ENCODE data around the gene IL23R.

The IL23R gene

DNA sequence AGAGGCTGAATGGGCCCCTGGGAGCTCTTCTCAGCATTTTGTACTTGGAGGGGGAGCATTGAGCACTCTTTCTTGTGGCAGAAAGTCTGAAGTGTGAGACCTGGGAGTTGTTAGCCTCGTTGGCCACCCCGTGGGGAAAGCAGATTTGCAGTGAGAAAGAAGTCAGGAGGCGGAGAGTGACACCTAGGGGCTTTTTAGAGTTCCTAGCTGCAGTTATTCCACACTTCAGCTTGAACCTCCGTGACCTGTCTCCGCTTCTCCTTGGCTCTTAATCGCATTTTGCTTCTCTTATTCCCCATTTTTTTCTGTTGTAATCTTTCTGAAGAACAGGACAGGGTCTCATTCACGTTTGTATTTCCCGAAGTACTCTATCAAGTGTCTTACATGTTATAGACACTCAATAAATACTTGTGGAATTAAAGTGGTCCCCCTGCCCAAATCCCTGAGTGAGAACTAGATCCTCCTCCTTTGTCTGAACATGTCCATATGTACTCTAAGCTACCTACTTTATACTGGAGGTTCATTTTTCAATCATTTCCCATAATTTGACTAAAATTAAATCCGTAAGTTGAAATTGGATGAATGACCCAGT, 17.0 kb upstream of the IL23R start:
- DNase-seq (ENCODE audit: low read depth), result peak; percentile 25

DNA sequence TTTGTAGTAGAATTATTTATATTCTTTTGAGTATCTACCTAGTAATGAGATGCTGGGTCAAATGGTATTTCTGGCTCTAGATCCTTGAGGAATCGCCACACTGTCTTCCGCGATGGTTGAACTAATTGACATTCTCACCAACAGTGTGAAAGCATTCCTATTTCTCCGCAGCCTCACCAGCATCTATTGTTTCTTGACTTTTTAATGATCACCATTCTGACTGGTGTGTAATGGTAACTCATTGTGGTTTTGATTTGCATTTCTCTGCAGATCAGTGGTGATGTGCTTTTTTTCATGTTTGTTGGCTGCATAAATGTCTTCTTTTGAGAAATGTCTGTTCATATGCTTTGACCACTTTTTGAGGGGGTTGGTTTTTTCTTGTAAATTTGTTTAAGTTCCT, 15.3 kb upstream of the IL23R start:
- DNase-seq (ENCODE audit: low read depth), result no peak

DNA sequence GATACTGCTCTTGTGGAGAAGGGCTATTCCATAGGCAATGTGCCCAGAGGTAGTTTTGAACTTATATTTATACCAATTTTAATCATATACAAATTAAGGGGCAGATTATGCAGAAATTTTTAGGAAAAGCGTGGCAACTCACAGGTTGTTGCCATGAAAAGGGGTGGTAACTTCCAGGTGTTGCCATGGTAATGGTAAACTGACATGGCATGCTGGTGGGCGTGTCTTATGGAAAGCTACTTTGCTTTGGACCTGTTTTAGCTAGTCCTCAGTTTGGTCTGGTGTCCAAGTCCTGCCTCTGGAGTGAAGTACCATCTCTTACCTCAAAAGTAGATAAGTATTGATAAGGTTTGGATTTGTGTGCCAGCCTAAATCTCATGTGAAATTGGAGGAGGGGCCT, 7.9 kb upstream of the IL23R start:
- no peak for DNase-seq (ENCODE audit: low read depth)

- DNase-seq (ENCODE audit: low read depth), result no peak
These were observed 7.0 kb upstream of the IL23R start for GRCh38 chr1:67159233-67159632.

GRCh38 chr1:67162954-67163353, 3.3 kb upstream of the IL23R start:
- no peak for DNase-seq (ENCODE audit: low read depth)

DNA sequence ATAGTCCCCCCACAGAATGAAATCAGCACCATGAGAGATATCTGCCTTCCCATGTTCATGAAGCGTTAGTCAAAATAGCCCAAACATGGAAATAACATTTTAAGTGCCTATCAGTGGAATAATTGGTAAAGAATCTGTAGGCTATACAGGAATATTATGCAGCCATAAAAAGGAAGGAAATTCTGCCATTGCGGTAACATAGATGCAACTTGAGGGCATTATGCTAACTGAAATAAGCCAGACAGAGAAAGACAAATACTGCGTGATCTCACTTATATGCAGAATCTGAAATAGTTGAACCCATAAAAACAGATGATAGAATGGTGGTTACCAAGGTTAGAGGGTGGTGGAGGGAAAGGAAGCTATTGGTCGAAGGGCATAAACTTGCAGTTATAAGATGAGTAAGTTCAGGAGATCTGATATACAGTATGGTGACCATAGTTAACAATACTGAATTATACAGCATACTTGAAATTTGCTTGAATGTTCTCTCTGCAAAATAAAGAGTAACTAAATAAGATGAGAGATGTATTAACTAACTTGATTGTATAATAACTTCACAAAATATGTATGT, 699 bp upstream of the IL23R start:
- DNase-seq (ENCODE audit: low read depth), result no peak

DNA sequence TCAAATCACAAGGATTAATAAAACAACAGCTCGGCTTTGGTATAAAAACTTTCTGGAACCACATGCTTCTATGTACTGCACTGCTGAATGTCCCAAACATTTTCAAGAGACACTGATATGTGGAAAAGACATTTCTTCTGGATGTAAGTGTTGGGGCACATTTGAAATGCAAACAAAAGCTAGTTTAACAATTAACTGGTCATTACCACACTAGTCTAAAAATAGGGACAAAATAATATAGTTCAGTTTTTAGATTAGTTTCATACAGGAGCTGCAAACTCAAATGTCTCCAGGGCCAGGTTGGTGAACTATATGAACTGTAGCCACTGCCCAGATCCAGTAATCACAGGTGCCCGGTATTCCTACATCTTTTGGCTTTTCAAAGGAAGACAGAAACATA, 3.2 kb downstream of the IL23R start:
- no peak for DNase-seq (ENCODE audit: low read depth)

GRCh38 chr1:67169932-67170331, 3.7 kb downstream of the IL23R start:
- no peak for DNase-seq (ENCODE audit: low read depth)

- no peak for DNase-seq (ENCODE audit: low read depth)
These were observed 4.7 kb downstream of the IL23R start for GRCh38 chr1:67170751-67171573.

DNA sequence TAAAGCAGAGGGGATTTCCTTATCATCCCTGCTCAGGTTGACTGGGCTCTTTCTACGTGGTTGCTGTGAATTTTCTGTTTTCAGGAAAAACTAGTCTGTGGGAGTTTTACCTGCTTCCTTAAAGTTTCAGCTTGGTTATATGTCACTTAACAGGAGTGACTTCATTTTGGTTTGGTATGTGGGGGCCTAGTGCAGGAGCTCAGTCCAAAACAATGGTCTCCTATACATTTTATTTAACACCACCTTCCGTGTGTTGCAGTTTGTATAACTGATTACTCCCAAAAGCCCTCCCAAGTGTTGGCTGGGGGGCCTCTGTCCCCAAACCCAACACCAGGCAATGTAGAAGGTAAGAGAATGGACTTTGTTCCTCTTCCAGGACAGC, 5.3 kb downstream of the IL23R start:
- no peak for DNase-seq (ENCODE audit: low read depth)

GRCh38 chr1:67171978-67172377, 5.7 kb downstream of the IL23R start:
- DNase-seq (ENCODE audit: low read depth), result no peak

DNA sequence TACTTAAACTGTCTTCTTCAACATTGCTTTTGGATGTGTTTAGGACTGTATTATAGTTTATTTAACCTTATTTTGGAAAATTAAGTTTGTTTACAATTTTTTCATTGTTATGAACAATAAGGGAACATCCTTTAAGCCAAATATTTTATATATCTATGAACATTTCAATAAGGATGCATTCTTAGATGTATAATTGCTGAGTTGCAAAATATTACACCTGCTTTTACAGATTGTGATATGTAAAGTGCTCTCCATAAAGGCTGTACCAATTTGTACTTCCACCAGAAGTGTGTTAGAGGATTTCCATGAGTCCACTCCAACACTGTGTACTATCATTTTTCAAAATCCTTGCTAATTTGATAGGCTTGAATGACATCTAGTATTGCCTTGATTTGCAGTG, 7.7 kb downstream of the IL23R start:
- DNase-seq (ENCODE audit: low read depth), result no peak

- DNase-seq (ENCODE audit: low read depth), result no peak
These were observed 8.5 kb downstream of the IL23R start for GRCh38 chr1:67174716-67175284.

- no peak for DNase-seq (ENCODE audit: low read depth)
These were observed 9.4 kb downstream of the IL23R start for GRCh38 chr1:67175530-67176087.

DNA sequence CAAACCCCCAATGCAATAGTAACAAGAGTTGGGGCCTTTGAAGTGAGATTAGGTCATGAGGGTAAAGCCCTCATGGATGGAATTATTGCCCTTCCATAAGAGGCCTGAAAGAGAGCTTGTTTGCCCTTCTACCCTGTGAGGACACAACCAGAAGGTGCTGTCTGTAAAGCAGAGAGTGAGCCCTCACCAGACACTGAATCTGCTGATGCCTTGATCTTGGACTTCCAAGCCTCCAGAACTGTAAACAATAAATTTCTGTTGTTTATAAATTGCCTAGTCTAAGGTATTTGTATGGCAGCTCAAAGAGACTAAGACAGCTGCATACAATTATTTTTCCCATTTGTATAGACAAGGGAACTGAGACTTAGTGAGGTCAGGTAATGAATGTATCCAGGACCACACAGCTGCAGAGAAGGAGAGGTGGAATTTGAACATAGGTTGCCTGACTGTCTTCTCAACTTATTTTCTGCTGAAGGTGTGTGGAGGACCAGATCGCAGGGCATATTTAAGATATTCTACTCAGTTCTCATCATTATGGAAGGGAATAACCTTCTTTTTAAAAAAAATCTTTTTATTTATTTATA, 18.7 kb downstream of the IL23R start:
- no peak for DNase-seq (ENCODE audit: low read depth)

DNA sequence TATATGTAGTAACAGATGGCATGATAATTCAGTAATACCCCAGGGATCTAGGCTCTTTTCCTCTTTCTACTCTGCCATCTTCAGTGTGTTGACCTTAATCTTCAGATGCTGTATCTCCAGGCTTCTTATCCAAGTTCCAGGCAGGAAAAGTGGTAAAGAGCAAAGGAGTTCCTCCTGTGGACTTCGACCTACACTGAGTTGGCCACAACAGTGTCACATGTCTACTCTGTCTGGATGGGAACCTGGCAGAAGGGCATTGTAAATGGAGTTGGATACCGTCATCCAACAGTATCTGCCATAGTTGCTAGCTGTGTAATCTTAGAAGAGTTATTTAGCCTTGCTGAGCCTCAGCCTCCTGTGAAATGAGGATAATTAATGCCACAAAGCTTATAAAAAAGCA, 21.9 kb downstream of the IL23R start:
- DNase-seq (ENCODE audit: low read depth), result no peak

DNA sequence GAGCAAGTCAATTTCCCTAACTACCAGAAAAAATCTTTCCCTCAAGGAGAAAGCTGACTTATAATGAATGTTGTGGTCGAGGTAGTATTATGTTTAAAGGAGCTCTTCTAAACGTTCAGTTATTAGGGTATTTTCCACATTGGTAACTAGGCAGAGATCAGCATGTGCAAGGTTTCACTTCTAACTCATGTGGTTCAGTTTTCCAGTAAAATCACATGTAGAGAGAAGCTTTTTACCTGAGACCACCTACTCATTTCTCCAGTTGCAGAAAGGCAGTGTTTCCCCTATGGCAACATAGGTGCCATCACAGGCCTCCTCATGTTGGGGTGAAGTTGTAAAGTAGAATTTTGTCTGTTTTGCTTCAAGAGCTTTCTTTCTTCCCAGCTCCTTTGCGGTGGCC, 23.7 kb downstream of the IL23R start:
- no peak for DNase-seq (ENCODE audit: low read depth)

DNA sequence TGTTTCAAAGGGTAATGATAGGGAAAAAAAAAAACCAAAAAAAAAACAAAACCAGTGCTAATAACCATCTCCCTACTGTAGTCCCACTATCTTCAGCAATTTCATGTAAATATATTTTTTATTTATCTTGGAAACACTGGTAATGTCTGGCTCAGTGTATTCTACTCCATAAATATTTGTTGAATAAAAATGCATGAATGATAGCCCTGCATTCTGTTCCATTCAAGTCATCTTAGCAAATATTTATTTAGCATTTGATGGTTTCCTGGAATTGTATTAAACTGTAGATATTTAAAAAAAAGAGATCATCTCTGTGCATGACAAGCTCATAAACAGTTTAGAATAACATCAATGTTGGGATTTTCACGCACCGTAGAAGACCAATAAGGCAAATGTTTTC, 24.2 kb downstream of the IL23R start:
- DNase-seq (ENCODE audit: low read depth), result no peak

DNA sequence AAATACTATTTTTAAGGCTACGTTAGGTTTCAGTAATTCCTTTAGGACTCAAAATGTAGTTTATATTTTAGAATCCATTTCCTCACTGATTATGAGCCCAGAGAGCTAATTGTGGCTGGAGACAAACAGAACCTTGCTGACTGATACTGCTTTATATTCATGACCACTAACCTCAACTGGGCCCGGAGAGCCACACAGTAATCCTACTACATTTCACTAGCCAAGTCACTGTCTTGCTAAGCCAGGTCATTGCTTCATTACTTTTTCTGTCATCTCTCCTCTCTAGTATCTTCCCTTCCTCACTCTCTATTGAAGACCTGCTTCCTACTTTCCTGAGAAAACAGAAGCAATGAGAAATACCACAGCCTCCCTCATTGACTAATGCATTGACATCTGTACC, 24.7 kb downstream of the IL23R start:
- DNase-seq (ENCODE audit: low read depth), result no peak

DNA sequence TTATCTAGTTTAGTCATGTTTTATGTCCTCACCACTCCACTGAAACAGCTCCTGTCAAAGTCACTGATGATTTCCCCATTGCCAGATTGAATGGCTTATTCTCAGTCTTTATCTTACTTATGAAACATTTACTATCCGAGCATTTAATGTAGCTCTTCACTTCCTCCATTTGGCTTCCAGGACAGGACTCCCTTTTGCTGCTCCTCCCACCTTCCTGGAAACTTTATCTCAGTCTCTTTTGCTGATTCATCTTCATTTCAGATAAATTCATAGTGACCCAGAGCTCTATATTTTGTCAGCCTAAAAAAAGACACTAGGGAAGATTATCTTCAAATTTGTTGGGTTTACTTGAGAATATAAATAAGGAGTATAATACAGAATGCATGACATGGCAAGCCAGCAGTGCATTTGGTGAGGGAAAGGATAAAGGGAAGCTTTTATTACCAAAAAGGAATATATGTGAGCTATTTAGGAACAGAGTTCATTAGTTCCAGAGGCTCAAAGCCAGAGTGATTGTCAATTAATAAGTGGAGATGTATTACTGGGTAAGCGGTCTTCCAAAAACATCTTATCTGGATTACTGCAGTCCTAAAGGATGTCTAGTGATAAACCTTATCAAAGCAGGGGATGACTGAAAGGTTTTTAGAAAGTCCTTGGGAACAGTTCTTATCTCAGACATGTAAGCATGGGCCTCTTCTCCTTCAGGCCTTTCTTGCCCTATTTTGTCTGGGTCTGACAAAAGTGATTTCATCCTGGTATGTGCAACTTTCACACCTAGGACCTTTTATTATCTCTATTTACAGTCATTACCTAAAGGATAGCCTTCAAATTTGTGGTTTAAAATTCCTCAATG, 25.6 kb downstream of the IL23R start:
- DNase-seq (ENCODE audit: low read depth), result no peak

DNA sequence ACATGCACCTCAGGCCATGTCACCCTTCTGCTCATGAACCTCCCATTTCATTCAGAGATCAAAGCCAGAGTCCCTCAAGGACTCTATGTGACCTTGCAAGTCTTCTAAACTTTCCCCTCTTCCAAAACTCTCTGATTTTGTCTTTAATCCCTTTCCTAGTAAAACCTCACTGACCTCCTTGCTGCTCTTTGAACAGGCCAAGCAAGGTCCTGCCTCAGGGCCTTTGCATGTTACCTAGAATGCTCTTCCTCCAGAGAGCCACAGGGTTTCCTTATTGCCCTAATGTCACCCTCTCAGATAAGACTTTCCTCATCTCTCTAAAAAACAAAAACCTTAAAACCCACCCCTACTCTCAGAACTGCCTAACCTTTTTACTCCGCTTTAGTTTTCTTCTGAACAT, 26.6 kb downstream of the IL23R start:
- DNase-seq (ENCODE audit: low read depth), result no peak

- no peak for DNase-seq (ENCODE audit: low read depth)
These were observed 27.4 kb downstream of the IL23R start for GRCh38 chr1:67193704-67194103.

All from GM04503 (cell line).